RWPE2 (cell line): Measurements from ENCODE around the gene RASGRF2.

Experiments
- ATAC-seq: fragments of 200-7000 bp; cut with Tn5 transposase; 3 replicates; pipeline ENCODE4 v1.9.1; 2021; ENCODE audit warnings: low read depth
- DNase-seq: peaks from one replicate; pipeline ENCODE4 v3.0.0-alpha.2; 2020; ENCODE audit warnings: low spot score
- H3K27ac ChIP-seq: fragments of 450-650 bp; 2 replicates; pipeline ENCODE4 v1.5.1; 2017; ENCODE audit warnings: mild to moderate bottlenecking; ENCODE audit not compliant: poor library complexity, severe bottlenecking
- H3K27me3 ChIP-seq: fragments of 250-450 bp; sonication (Bioruptor Pico); 2 replicates; pipeline ENCODE4 v1.5.1; 2021; ENCODE audit warnings: mild to moderate bottlenecking, moderate library complexity; ENCODE audit not compliant: insufficient read depth, poor library complexity, severe bottlenecking
- H3K36me3 ChIP-seq: fragments of 250-450 bp; sonication (Bioruptor Pico); 2 replicates; pipeline ENCODE4 v1.5.1; 2020; ENCODE audit warnings: low read depth, mild to moderate bottlenecking, moderate library complexity
- H3K4me1 ChIP-seq: fragments of 250-450 bp; sonication (Bioruptor Pico); 2 replicates; pipeline ENCODE4 v1.5.1; 2021; ENCODE audit warnings: mild to moderate bottlenecking, moderate library complexity; ENCODE audit not compliant: insufficient read depth, poor library complexity, severe bottlenecking
- H3K4me3 ChIP-seq: fragments of 250-450 bp; sonication (Bioruptor Pico); 2 replicates; pipeline ENCODE4 v1.5.1; 2021; ENCODE audit warnings: mild to moderate bottlenecking, moderate library complexity; ENCODE audit not compliant: severe bottlenecking
- H3K9me3 ChIP-seq: fragments of 250-450 bp; sonication (Bioruptor Pico); 2 replicates; pipeline ENCODE4 v1.5.1; 2021; ENCODE audit warnings: mild to moderate bottlenecking, moderate library complexity; ENCODE audit not compliant: severe bottlenecking
- TF ChIP-seq, protein P1 (sequence below): fragments of 450-650 bp; IDR thresholded peaks from one replicate; pipeline ENCODE4 v1.5.1; 2017; ENCODE audit warnings: mild to moderate bottlenecking, moderate library complexity; ENCODE audit not compliant: poor library complexity, severe bottlenecking

The RASGRF2 gene

DNA sequence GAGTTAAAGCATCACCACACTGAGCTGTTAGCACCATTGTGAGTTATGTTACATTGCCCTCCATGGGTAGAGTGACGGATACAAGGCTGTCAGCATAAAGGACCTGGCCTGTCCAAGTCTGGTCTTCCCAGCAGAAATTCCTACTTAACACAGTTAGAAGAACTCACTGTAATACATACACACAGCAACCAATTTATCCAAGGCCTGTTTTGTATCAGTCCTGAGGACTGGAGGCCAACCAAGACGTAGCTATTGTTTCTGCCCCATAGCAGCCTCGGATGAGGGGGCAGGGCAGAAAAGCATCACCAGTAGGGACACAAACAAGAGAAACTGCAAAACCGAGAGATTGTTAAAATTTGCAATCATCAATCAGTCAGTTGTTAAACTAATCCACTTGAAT is 206.9 kb downstream of the RASGRF2 start:
- Histone ChIP-seq H3K4me1 (no peaks in the 10 kb centered on the region), H3K9me3 (no peaks in the 10 kb centered on the region), H3K4me3 (no peak overlapping the region), H3K27ac (no peak overlapping the region), H3K27me3 (no peaks in the 10 kb centered on the region), H3K36me3 (no peaks in the 10 kb centered on the region)
- no peak for ATAC-seq
- TF ChIP-seq, protein P1, sequence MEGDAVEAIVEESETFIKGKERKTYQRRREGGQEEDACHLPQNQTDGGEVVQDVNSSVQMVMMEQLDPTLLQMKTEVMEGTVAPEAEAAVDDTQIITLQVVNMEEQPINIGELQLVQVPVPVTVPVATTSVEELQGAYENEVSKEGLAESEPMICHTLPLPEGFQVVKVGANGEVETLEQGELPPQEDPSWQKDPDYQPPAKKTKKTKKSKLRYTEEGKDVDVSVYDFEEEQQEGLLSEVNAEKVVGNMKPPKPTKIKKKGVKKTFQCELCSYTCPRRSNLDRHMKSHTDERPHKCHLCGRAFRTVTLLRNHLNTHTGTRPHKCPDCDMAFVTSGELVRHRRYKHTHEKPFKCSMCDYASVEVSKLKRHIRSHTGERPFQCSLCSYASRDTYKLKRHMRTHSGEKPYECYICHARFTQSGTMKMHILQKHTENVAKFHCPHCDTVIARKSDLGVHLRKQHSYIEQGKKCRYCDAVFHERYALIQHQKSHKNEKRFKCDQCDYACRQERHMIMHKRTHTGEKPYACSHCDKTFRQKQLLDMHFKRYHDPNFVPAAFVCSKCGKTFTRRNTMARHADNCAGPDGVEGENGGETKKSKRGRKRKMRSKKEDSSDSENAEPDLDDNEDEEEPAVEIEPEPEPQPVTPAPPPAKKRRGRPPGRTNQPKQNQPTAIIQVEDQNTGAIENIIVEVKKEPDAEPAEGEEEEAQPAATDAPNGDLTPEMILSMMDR: no peak
- DNase-seq: no peak

DNA sequence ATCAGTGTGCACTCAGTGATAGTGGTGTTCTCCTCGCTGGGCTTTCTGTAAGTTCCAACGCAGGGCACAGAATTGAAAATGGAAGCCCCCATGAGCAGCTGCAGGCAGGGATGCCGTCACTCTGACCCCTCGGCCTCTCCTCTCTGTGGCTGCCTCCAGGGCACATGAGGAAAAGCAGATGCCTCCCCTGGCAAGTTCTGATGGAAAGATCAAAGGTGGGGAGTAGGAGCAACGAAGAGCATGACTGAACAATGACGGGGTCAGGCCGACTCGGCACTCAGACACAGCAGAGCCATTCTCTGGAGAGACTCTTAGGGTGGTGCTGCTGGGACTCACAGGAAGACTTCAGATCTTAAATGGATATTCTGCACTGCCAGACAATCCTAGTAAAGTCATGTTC is 207.4 kb downstream of the RASGRF2 start:
- Histone ChIP-seq H3K4me1 (no peaks in the 10 kb centered on the region), H3K27me3 (no peaks in the 10 kb centered on the region), H3K9me3 (no peaks in the 10 kb centered on the region), H3K36me3 (no peaks in the 10 kb centered on the region), H3K4me3 (no peak overlapping the region), H3K27ac (no peak overlapping the region)
- TF ChIP-seq, protein P1: no peak
- DNase-seq (no peak), ATAC-seq (no peak)

DNA sequence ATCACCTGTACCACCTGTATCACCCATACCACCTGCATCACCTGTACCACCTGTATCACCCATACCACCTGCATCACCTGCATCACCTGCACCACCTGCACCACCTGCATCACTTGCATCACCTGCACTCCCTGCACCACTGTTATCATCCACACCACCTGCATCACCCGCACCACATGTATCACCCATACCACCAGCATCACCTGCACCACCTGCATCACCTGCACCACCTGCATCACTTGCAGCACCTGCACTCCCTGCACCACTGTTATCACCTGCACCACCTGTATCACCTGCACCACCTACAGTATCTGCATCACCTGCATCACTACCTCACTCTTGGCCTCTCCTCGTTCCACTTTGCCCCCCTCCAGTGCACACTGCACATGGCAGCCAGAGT is 209.8 kb downstream of the RASGRF2 start:
- no peaks in the 10 kb centered on the region for H3K4me1 ChIP-seq
- no peak overlapping the region for H3K4me3 ChIP-seq
- DNase-seq (no peak), ATAC-seq (no peak)
- no peaks in the 10 kb centered on the region for H3K36me3 ChIP-seq
- no peaks in the 10 kb centered on the region for H3K27me3 ChIP-seq
- no peaks in the 10 kb centered on the region for H3K9me3 ChIP-seq
- TF ChIP-seq, protein P1: no peak
- H3K27ac ChIP-seq: no peak overlapping the region

DNA sequence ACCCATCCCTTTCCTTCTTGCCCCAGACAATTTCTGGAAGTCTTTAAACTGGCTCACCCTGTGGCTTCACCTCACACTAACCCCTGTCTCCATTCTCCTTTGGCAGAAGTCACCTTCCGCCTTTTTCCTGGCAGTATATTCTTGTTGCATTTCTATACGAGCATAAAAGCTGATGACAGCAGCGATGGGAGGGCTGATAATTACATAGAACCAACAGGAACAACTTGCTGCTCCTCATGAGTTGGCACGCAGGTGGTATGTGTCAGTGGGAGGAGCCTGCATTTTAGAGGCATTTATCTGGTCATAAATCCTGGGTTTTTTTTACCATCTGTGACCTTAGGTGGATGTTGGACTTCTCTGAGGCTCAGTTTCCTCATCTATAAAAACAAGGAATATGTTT is 211.6 kb downstream of the RASGRF2 start:
- H3K9me3 ChIP-seq: no peaks in the 10 kb centered on the region
- DNase-seq (no peak), ATAC-seq (peak; percentile 69)
- H3K27ac ChIP-seq: no peak overlapping the region
- no peaks in the 10 kb centered on the region for H3K4me1 ChIP-seq
- H3K4me3 ChIP-seq: no peak overlapping the region
- no peaks in the 10 kb centered on the region for H3K27me3 ChIP-seq
- no peaks in the 10 kb centered on the region for H3K36me3 ChIP-seq
- TF ChIP-seq, protein P1: no peak

DNA sequence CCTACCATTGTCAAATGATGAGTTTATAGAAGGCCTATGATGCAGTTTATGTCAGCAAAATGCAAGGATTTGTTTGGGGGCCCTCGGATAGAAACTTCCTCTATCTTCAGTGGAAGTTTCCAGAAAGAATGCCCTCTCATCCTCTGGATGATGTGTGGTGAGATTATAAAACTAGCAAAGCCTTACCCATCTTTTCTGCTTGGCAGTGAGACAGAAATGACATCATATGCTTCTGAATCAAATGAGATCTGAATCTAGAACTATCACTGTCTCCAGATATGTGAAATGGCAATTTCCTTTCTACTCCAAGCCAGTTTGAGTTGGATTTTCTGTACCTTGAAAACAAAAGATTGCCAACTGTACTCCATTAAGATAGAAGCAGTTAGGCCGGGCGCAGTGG is 212.5 kb downstream of the RASGRF2 start:
- Histone ChIP-seq H3K4me3 (no peak overlapping the region), H3K27me3 (no peaks in the 10 kb centered on the region), H3K27ac (no peak overlapping the region), H3K36me3 (no peaks in the 10 kb centered on the region), H3K9me3 (no peaks in the 10 kb centered on the region), H3K4me1 (no peaks in the 10 kb centered on the region)
- ATAC-seq: no peak
- TF ChIP-seq, protein P1: no peak
- DNase-seq: no peak
